Dedifferentiated amniotic fluid mesenchymal stem cell (primary cell): ENCODE measurements around the gene TSPAN17.

Source experiments
- DNase-seq: peaks from one replicate; pipeline ENCODE4 v3.0.0-alpha.2; 2016; ENCODE audit errors: extremely low spot score

TSPAN17 gene

DNA sequence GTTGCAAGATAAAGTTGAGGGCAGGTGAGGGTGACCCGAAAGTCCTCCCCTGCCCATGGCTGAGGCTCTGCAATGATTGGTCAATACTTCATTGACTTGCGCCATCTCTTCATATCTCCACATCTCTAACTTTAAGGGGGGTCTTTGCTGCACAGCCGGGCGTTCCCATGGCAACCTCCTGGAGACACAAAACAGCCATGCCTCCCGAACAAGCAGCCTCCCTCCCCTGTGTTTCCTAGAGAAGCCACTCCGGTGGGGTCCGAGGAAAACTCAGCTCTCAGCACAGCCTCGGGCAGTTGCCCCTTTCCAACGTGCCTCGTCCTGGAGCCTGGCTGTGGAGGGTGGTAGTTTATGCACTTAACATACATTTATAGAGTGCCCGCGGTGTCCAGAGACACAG is 57.5 kb downstream of the TSPAN17 start:
- no peak for DNase-seq
